Natural killer cell treated with Interleukin-12 subunit alpha and Interleukin-12 subunit beta and Interleukin-15 and Interleukin-18, amount 100 ng/mL, for 72 hours (primary cell): ENCODE data around the gene ROBO4. TPM values are rescaled to one million over a fixed set of nuclear protein-coding genes. Genes with fewer than 3 reads are reported as not detected.

ENCODE experiments used
- ATAC-seq, 2 donors: fragments of 150-1000 bp; cut with Tn5 transposase in 1 of 2; sonication (Bioruptor Pico), chemical (Tn5 transposase) in 1 of 2; 2 replicates each; pipeline ENCODE4 v1.10.0; 2021
- DNase-seq: peaks from one replicate; pipeline ENCODE4 v3.0.0; 2022; ENCODE audit warnings: low spot score
- H3K27ac Mint-ChIP-seq, 2 donors: 1 replicate in 1 of 2; 2 replicates in 1 of 2; pipeline ENCODE4 v1.8.0; 2022; ENCODE audit warnings: mixed read lengths in 2 of 2, mild to moderate bottlenecking in 1 of 2, moderate library complexity in 1 of 2
- H3K27me3 Mint-ChIP-seq, 2 donors: 1 replicate in 1 of 2; 2 replicates in 1 of 2; pipeline ENCODE4 v1.8.0; 2022; ENCODE audit warnings: mixed read lengths in 2 of 2
- H3K36me3 Mint-ChIP-seq: one replicate; pipeline ENCODE4 v1.8.0; 2022; ENCODE audit warnings: mixed read lengths
- H3K4me1 Mint-ChIP-seq, 2 donors: 1 replicate in 1 of 2; 2 replicates in 1 of 2; pipeline ENCODE4 v1.8.0; 2022; ENCODE audit warnings: low read depth in 2 of 2, mixed read lengths in 2 of 2, mild to moderate bottlenecking in 1 of 2
- H3K4me3 Mint-ChIP-seq: one replicate; pipeline ENCODE4 v1.8.0; 2022; ENCODE audit warnings: mixed read lengths
- H3K9me3 Mint-ChIP-seq: 2 replicates; pipeline ENCODE4 v1.8.0; 2022; ENCODE audit warnings: mixed read lengths
- total RNA-seq, 2 donors: library from RNA; stranded (reverse); gene quantifications; one replicate each; pipeline ENCODE4 v1.2.3, GENCODE V29; 2022

The ROBO4 gene
- total RNA-seq, 2 donors from 2014 or later = not detected

GRCh38 chr11:124934862-124935547 is 37.3 kb upstream of the ROBO4 start:
- Mint-ChIP-seq H3K27ac (no peak overlapping the region), H3K27me3 (peaks cover 5 to 8% of the 10 kb centered on the region in 2 donors), H3K36me3 (no peaks in the 10 kb centered on the region), H3K9me3 (no peaks in the 10 kb centered on the region), H3K4me1 (no peaks in the 10 kb centered on the region), H3K4me3 (no peak overlapping the region)
- no peak for DNase-seq
- no peak for ATAC-seq

- no peak for ATAC-seq
Measured at GRCh38 chr11:124930799-124931198, 33.1 kb upstream of the ROBO4 start.

GRCh38 chr11:124928942-124929665 is 31.4 kb upstream of the ROBO4 start:
- H3K4me3 Mint-ChIP-seq = no peak overlapping the region
- H3K27ac Mint-ChIP-seq = no peak overlapping the region
- H3K36me3 Mint-ChIP-seq = no peaks in the 10 kb centered on the region
- H3K4me1 Mint-ChIP-seq = no peaks in the 10 kb centered on the region
- no peaks in the 10 kb centered on the region for H3K27me3 Mint-ChIP-seq
- no peak for ATAC-seq
- no peak for DNase-seq
- peaks cover under 1% of the 10 kb centered on the region for H3K9me3 Mint-ChIP-seq

More at GRCh38 chr11:124930799-124931198, 33.1 kb upstream of the ROBO4 start:
- DNase-seq = no peak
- H3K4me1 Mint-ChIP-seq = no peaks in the 10 kb centered on the region
- peaks cover 0 to under 1% of the 10 kb centered on the region in 2 donors for H3K27me3 Mint-ChIP-seq
- H3K36me3 Mint-ChIP-seq = no peaks in the 10 kb centered on the region
- H3K27ac Mint-ChIP-seq = no peak overlapping the region
- H3K4me3 Mint-ChIP-seq = no peak overlapping the region
- H3K9me3 Mint-ChIP-seq = no peaks in the 10 kb centered on the region

DNA sequence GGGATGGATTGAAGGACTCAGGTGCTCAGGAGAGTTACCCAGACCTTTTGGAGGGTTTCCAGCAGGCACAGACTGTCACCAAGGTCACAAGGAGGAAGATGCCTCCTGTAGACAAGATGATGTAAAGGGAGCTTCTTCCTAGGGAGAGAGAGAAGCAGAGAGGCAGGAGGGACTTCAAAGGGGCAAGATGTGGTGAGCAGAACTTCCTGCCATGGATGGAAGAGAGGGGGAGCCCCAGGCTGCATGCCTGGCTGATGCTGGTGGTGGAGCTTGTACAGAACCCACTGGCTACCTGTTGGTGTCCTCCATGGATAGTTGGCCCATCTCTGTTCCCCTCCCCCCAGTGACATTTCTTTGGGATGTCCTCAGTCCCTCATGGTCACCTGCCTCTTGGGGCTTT is 25.6 kb upstream of the ROBO4 start:
- Mint-ChIP-seq H3K9me3 (peaks cover 2% of the 10 kb centered on the region), H3K4me1 (peaks cover 0 to 10% of the 10 kb centered on the region in 2 donors), H3K27ac (no peak overlapping the region), H3K4me3 (no peak overlapping the region), H3K36me3 (no peaks in the 10 kb centered on the region), H3K27me3 (no peaks in the 10 kb centered on the region)
- no peak for DNase-seq
- ATAC-seq = no peak

DNA sequence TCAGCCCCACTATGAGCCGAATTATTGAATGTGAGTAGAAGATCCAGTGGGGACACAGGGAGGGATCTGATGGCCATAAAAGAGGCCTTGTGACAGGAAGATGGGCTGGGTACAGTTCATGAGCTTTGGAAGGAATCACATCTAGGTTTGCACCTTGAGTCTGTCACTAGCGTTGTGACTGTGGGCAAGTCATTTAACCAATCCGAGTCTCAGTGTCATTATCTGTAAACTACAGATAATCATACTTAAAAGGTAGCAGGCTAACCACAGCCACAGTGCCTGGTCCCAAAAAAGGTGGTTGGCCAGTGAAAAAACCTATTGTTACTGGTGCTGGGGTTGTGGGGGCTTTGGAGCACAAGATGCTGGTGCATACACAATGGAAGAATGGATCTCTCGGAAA is 25.2 kb upstream of the ROBO4 start:
- DNase-seq (no peak), ATAC-seq (no peak)
- Mint-ChIP-seq H3K9me3 (peaks cover 2% of the 10 kb centered on the region), H3K27ac (no peak overlapping the region), H3K4me3 (no peak overlapping the region), H3K36me3 (no peaks in the 10 kb centered on the region), H3K4me1 (peaks cover 0 to 10% of the 10 kb centered on the region in 2 donors), H3K27me3 (no peaks in the 10 kb centered on the region)

DNA sequence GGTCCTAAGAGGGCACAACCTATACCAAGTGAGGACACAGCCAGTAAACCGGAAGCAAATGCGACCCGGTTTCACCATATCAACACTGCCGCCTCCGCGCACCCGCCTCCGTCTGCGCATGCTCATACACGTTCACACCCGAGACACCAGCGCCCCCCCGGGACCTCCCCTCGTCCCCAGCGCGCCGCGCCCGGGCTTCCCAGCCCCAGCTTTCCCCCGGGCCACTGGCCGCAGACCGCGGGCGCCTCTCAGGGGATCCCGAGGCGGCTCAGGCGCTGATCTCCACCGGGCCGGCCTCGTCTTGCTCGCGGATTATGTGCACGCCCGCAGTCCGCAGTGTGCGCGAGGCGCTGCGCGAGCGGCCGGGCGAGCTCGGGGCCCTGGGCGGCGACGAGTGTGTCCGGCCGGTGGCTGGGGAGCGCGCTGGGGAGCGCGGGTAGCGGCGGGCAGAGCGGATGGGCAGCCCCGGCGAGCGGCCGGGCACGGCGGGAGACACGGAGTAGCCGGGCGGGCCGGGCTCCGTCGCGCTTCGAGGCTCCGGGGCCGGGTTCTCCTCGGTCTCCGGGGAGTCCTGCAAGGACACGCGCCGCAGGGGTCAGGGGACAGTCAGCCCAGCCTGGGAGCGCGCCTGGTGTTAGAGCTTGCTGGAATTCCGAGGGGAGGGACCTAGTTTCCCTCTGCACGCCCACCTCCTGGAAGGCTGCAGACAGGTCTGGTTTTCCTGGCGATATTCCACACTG is 23.4 kb upstream of the ROBO4 start:
- no peaks in the 10 kb centered on the region for H3K36me3 Mint-ChIP-seq
- peak; percentile 96 for DNase-seq
- peak; percentile 86 to 94 for ATAC-seq
- H3K9me3 Mint-ChIP-seq = peaks cover 2% of the 10 kb centered on the region
- peak overlapping the region in 1 of 2 donors; percentile 18 for H3K27ac Mint-ChIP-seq
- peak overlapping the region; percentile 31 for H3K4me3 Mint-ChIP-seq
- H3K4me1 Mint-ChIP-seq = peaks cover 0 to 10% of the 10 kb centered on the region in 2 donors
- H3K27me3 Mint-ChIP-seq = peaks cover 2 to 3% of the 10 kb centered on the region in 2 donors

DNA sequence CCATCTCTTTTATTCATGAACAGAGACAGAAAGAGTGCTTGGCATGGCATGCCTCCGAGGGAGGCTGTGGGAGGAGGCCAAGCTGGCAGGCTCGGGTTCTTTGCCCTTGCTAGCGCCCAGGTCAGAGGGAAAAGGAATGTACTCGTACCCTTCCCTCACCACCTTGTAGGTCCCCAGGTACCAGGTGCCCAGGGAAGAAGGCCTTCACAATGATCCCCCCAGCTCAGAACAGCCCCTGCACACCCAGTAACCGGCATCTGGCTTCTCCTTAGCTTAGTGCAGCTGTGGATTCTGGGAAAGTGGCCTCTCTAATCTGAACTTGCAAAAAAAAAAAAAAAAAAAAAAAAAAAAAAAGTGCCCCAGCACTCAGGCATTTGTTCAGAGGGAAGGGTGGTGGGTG is 22.7 kb upstream of the ROBO4 start:
- Mint-ChIP-seq H3K4me3 (no peak overlapping the region), H3K27me3 (peaks cover 4 to 9% of the 10 kb centered on the region in 2 donors), H3K27ac (peak overlapping the region in 1 of 2 donors; percentile 18), H3K4me1 (peaks cover 0 to 10% of the 10 kb centered on the region in 2 donors), H3K9me3 (peaks cover 2% of the 10 kb centered on the region), H3K36me3 (no peaks in the 10 kb centered on the region)
- no peak for ATAC-seq
- no peak for DNase-seq

DNA sequence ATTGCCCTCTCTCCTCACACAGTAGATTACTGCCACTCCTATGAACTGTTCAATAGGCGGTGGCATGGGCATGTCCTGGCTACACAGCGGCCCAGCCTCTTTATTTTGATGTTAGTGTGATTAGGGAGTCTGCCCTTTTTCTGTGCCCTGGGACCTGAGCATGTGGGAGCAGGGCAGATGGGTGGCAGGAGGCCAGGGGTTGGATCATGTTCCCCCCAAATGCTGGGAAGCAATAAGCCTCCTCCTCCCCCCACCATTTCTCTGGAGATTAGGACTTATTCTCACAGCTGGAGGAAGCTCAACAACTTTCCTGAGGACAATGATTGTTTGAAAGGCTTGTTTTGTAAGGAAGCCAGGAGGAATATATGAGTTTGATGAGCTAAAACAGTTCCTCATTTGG is 22.2 kb upstream of the ROBO4 start:
- Mint-ChIP-seq H3K27ac (no peak overlapping the region), H3K4me3 (no peak overlapping the region), H3K4me1 (peaks cover 0 to 10% of the 10 kb centered on the region in 2 donors), H3K36me3 (no peaks in the 10 kb centered on the region), H3K9me3 (peaks cover 2% of the 10 kb centered on the region), H3K27me3 (peaks cover 4 to 14% of the 10 kb centered on the region in 2 donors)
- DNase-seq = no peak
- no peak for ATAC-seq

DNA sequence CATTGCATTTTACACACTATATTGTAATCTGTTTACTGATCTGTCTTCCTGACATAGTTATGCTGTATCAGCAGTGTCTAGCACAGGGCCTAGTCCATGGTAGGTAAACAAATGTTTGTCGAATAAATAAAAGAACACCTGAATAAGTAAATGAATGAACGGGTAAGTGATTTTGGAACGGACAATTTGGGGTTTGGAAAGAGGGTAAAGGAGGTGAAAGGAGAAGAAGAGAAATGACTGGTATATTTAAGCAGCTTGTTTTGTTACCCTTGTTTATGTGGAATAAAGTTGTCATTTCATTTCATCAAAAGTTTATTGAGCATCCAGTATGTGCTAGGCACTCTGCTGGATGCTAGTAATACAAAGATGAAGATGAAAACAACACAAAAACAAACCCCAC is 21.3 kb upstream of the ROBO4 start, which contains the start of gene HEPN1:
HEPN1 (plus strand) TSS at position 301 of the 400 bp plus-strand sequence.
- H3K27me3 Mint-ChIP-seq = peaks cover 4 to 20% of the 10 kb centered on the region in 2 donors
- no peak within 1 kb of the TSS for H3K4me3 Mint-ChIP-seq
- no peak for ATAC-seq
- H3K9me3 Mint-ChIP-seq = peaks cover under 1% of the 10 kb centered on the region
- peaks cover 0 to 10% of the 10 kb centered on the region in 2 donors for H3K4me1 Mint-ChIP-seq
- no peak for DNase-seq
- no peak within 1 kb of the TSS for H3K27ac Mint-ChIP-seq
- no peaks in the 10 kb centered on the region for H3K36me3 Mint-ChIP-seq

DNA sequence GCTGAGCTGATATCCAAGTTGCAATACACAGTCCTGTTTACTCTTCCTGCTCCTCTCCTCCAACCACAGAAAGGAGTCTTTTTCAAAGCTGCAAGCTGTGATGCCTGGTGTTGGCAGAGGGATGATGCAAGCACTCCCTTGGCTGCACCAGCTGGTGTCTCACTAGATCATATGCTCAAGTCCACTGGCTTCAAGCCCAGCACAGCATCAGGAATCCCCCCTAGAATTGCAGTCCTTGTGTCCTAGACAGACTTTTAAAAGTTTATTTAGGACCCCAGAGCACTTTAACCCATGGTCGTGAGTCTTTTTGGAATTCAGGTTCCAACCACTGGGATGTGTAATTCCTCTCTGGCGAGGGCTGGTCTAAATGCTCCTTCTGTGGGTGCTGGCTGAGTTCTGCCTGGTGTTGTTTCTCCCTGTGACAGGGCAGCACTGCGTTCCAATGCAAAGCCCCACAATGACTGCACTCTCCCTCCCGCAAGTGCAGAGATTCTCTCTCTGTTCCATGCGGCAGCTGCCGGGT is 19.5 kb upstream of the ROBO4 start:
- Mint-ChIP-seq H3K27ac (no peak overlapping the region), H3K36me3 (no peaks in the 10 kb centered on the region), H3K4me1 (peaks cover 0 to 3% of the 10 kb centered on the region in 2 donors), H3K4me3 (no peak overlapping the region), H3K9me3 (no peaks in the 10 kb centered on the region), H3K27me3 (peaks cover 4 to 22% of the 10 kb centered on the region in 2 donors)
- DNase-seq (no peak), ATAC-seq (no peak)

- Mint-ChIP-seq H3K27ac (no peak overlapping the region), H3K4me3 (no peak overlapping the region), H3K27me3 (peaks cover 6 to 22% of the 10 kb centered on the region in 2 donors), H3K36me3 (peaks cover 4% of the 10 kb centered on the region), H3K9me3 (no peaks in the 10 kb centered on the region), H3K4me1 (peaks cover 0 to 3% of the 10 kb centered on the region in 2 donors)
- ATAC-seq (no peak), DNase-seq (no peak)
Measured at GRCh38 chr11:124916370-124916710, 18.7 kb upstream of the ROBO4 start.

- no peaks in the 10 kb centered on the region for H3K9me3 Mint-ChIP-seq
- H3K27me3 Mint-ChIP-seq = peaks cover 6 to 22% of the 10 kb centered on the region in 2 donors
- no peak overlapping the region for H3K4me3 Mint-ChIP-seq
- no peak overlapping the region for H3K27ac Mint-ChIP-seq
- peaks cover 0 to 3% of the 10 kb centered on the region in 2 donors for H3K4me1 Mint-ChIP-seq
- ATAC-seq (no peak), DNase-seq (no peak)
- peaks cover 4% of the 10 kb centered on the region for H3K36me3 Mint-ChIP-seq
Measured at GRCh38 chr11:124915541-124916369, 18.1 kb upstream of the ROBO4 start.

GRCh38 chr11:124902616-124903015 is 5.0 kb upstream of the ROBO4 start:
- DNase-seq = no peak
- H3K27ac Mint-ChIP-seq = no peak overlapping the region
- H3K27me3 Mint-ChIP-seq = peaks cover 35 to 43% of the 10 kb centered on the region in 2 donors
- no peaks in the 10 kb centered on the region for H3K36me3 Mint-ChIP-seq
- ATAC-seq = no peak
- no peaks in the 10 kb centered on the region for H3K9me3 Mint-ChIP-seq
- H3K4me1 Mint-ChIP-seq = no peaks in the 10 kb centered on the region
- no peak overlapping the region for H3K4me3 Mint-ChIP-seq
